Calu3 (cell line): ENCODE results near the gene COL6A3. TPM values are rescaled to one million over a fixed set of nuclear protein-coding genes. Genes with fewer than 3 reads are reported as not detected.

ENCODE experiments used
- BruUV-seq: library from RNA; stranded (reverse); fragments of 400-500 nt; replicated peaks from 2 replicates; lab custom pipeline; 2021; lab: Mats Ljungman, UMichigan
- CTCF ChIA-PET: fragments of 300-600 bp; sonication (Branson Sonifier 250); formaldehyde crosslinking; loops from one replicate; lab custom pipeline; 2022; ENCODE audit warnings: antibody characterized with exemption; lab: Charles Lee
- DNase-seq: peaks from one replicate; pipeline ENCODE4 v3.0.0; 2022
- H3K27ac Mint-ChIP-seq: one replicate; pipeline ENCODE4 v1.8.0; 2022; ENCODE audit warnings: mixed read lengths; ENCODE audit not compliant: unreplicated experiment
- H3K27me3 Mint-ChIP-seq: one replicate; pipeline ENCODE4 v1.8.0; 2022; ENCODE audit warnings: mixed read lengths; ENCODE audit not compliant: unreplicated experiment
- H3K36me3 Mint-ChIP-seq: one replicate; pipeline ENCODE4 v1.8.0; 2022; ENCODE audit warnings: mild to moderate bottlenecking, moderate library complexity, mixed read lengths; ENCODE audit not compliant: insufficient read depth, unreplicated experiment
- H3K4me1 Mint-ChIP-seq: one replicate; pipeline ENCODE4 v1.8.0; 2022; ENCODE audit warnings: mild to moderate bottlenecking, low read depth, mixed read lengths; ENCODE audit not compliant: unreplicated experiment
- H3K4me3 Mint-ChIP-seq: one replicate; pipeline ENCODE4 v1.8.0; 2022; ENCODE audit warnings: mild to moderate bottlenecking, low read depth, moderate library complexity, mixed read lengths; ENCODE audit not compliant: unreplicated experiment
- H3K9me3 Mint-ChIP-seq: one replicate; pipeline ENCODE4 v1.8.0; 2022; ENCODE audit warnings: low read depth, mixed read lengths; ENCODE audit not compliant: unreplicated experiment
- CTCF ChIP-seq: fragments of 200-600 bp; IDR thresholded peaks from one replicate; pipeline ENCODE4 v1.8.0; 2022; ENCODE audit warnings: antibody characterized with exemption; ENCODE audit not compliant: unreplicated experiment
- intact Hi-C: fragments of 100-400 bp; cut with micrococcal nuclease; formaldehyde crosslinking; loops from one replicate; pipeline ENCODE4 v1.10.0; 2022; ENCODE audit not compliant: unreplicated experiment
- total RNA-seq: library from RNA; stranded (reverse); gene quantifications from 2 replicates; pipeline ENCODE4 v1.2.3, GENCODE V29; 2022

Gene COL6A3
- total RNA-seq, 1 experiment from 2014 or later, result 0.07 TPM

DNA sequence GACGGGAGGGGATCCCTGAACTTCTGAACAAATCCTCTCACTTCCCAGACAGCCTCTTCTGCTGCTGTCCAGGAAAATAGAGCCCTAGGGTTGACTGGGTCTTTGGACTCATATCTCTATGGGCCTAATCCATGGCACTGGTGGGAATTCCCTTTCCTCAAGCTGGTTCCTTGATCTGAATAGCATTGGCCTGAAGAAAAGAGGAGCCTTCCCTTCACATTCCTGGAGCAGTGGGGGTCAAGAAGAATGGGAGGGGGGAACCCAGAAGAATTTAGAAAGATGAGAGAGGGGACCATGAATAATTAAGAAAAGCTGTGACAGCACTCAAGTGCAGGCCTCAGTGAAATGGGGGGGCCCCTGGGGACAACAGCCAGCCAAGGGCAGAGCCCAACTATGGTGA, 80.2 kb downstream of the COL6A3 start:
- CTCF ChIA-PET, result no interaction called here
- no peak for TF ChIP-seq CTCF
- H3K27ac Mint-ChIP-seq, result no peak overlapping the region
- H3K27me3 Mint-ChIP-seq, result peaks cover 14% of the 10 kb centered on the region
- no peaks in the 10 kb centered on the region for H3K4me1 Mint-ChIP-seq
- no peaks in the 10 kb centered on the region for H3K36me3 Mint-ChIP-seq
- H3K9me3 Mint-ChIP-seq, result no peaks in the 10 kb centered on the region
- no peak overlapping the region for H3K4me3 Mint-ChIP-seq
- BruUV-seq, result no TSS peak
- DNase-seq, result no peak
- intact Hi-C loops, result no loop called here

- no TSS peak for BruUV-seq
- CTCF ChIA-PET, result no interaction called here
- no peak for TF ChIP-seq CTCF
- H3K9me3 Mint-ChIP-seq, result no peaks in the 10 kb centered on the region
- no peak overlapping the region for H3K4me3 Mint-ChIP-seq
- intact Hi-C loops, result no loop called here
- peaks cover 38% of the 10 kb centered on the region for H3K27me3 Mint-ChIP-seq
- no peak overlapping the region for H3K27ac Mint-ChIP-seq
- no peaks in the 10 kb centered on the region for H3K36me3 Mint-ChIP-seq
- no peaks in the 10 kb centered on the region for H3K4me1 Mint-ChIP-seq
- no peak for DNase-seq
These were observed 83.4 kb downstream of the COL6A3 start for GRCh38 chr2:237330541-237330940.

- no peak for TF ChIP-seq CTCF
- Mint-ChIP-seq H3K27ac (no peak overlapping the region), H3K27me3 (peaks cover 48% of the 10 kb centered on the region), H3K9me3 (no peaks in the 10 kb centered on the region), H3K4me1 (peaks cover 5% of the 10 kb centered on the region), H3K4me3 (no peak overlapping the region), H3K36me3 (no peaks in the 10 kb centered on the region)
- CTCF ChIA-PET, result interaction anchor here (0.6 to 0.7 kb wide), 2 partner anchors 13 to 394 kb away, joined by 3 read pairs; no protein-coding TSS in a partner anchor
- no peak for DNase-seq
- intact Hi-C loops, result no loop called here
- no TSS peak for BruUV-seq
These were observed 86.6 kb downstream of the COL6A3 start for GRCh38 chr2:237327175-237327950.

GRCh38 chr2:237326266-237327171, 87.4 kb downstream of the COL6A3 start:
- no peak overlapping the region for H3K4me3 Mint-ChIP-seq

More at GRCh38 chr2:237326266-237327171, 87.4 kb downstream of the COL6A3 start:
- no peaks in the 10 kb centered on the region for H3K9me3 Mint-ChIP-seq
- CTCF ChIA-PET, result interaction anchor here (0.6 kb wide), 1 partner anchor 394 kb away, joined by 3 read pairs; no protein-coding TSS in a partner anchor
- DNase-seq, result no peak
- no peaks in the 10 kb centered on the region for H3K36me3 Mint-ChIP-seq
- intact Hi-C loops, result no loop called here
- H3K27ac Mint-ChIP-seq, result no peak overlapping the region
- H3K4me1 Mint-ChIP-seq, result peaks cover 9% of the 10 kb centered on the region
- no TSS peak for BruUV-seq
- TF ChIP-seq CTCF, result no peak
- H3K27me3 Mint-ChIP-seq, result peaks cover 48% of the 10 kb centered on the region
